Neural cell (in vitro differentiated cells): ENCODE data around the gene PRUNE2. TPM values are rescaled to one million over a fixed set of nuclear protein-coding genes. Genes with fewer than 3 reads are reported as not detected.

Source experiments
- H2AFZ ChIP-seq: fragments of 200-600, 300-800 bp; sonication (generic), shearing (Covaris generic); 2 replicates; pipeline ENCODE4 v1.6.0; 2014; ENCODE audit warnings: low read depth, mild to moderate bottlenecking, antibody characterized with exemption, low read length, moderate library complexity
- H3F3A ChIP-seq: fragments of 200-600 bp; shearing (Covaris generic); 2 replicates; pipeline ENCODE4 v1.6.1; 2016; ENCODE audit warnings: mild to moderate bottlenecking, moderate library complexity, mixed read lengths, antibody characterized with exemption, low read length; ENCODE audit not compliant: insufficient read depth, poor library complexity, severe bottlenecking
- H3K27ac ChIP-seq: fragments of 200-600, 300-800 bp; sonication (generic), shearing (Covaris generic); 2 replicates; pipeline ENCODE4 v1.5.1; 2014; ENCODE audit warnings: mild to moderate bottlenecking, low read length, moderate library complexity
- H3K27me3 ChIP-seq: fragments of 300-800, 200-600 bp; sonication (generic), shearing (Covaris generic); 2 replicates; pipeline ENCODE4 v1.6.0; 2014; ENCODE audit warnings: mild to moderate bottlenecking, low read depth, low read length, moderate library complexity; ENCODE audit not compliant: insufficient read depth
- H3K36me3 ChIP-seq: fragments of 300-800, 200-600 bp; sonication (generic), shearing (Covaris generic); 2 replicates; pipeline ENCODE4 v1.5.1; 2014; ENCODE audit warnings: mild to moderate bottlenecking, antibody characterized with exemption, low read length, moderate library complexity; ENCODE audit not compliant: insufficient read depth
- H3K4me2 ChIP-seq: fragments of 300-800, 200-600 bp; sonication (generic), shearing (Covaris generic); 2 replicates; pipeline ENCODE4 v1.6.0; 2014; ENCODE audit warnings: mild to moderate bottlenecking, low read length
- H3K4me3 ChIP-seq: fragments of 300-800, 200-600 bp; sonication (generic), shearing (Covaris generic); 2 replicates; pipeline ENCODE4 v1.5.1; 2014; ENCODE audit warnings: mild to moderate bottlenecking, low read length, moderate library complexity
- H3K79me2 ChIP-seq: fragments of 200-600 bp; shearing (Covaris generic); replicated peaks from 2 replicates; pipeline ENCODE4 v1.6.0; 2014; ENCODE audit warnings: mild to moderate bottlenecking, low read length, moderate library complexity; ENCODE audit not compliant: insufficient read depth
- H3K9ac ChIP-seq: fragments of 300-800, 200-600 bp; sonication (generic), shearing (Covaris generic); 2 replicates; pipeline ENCODE4 v1.6.1; 2016; ENCODE audit warnings: mild to moderate bottlenecking, low read length, mixed read lengths
- H3K9me2 ChIP-seq: fragments of 200-600 bp; shearing (Covaris generic); 2 replicates; pipeline ENCODE4 v1.6.1; 2016; ENCODE audit warnings: mild to moderate bottlenecking, low read length, mixed read lengths; ENCODE audit not compliant: insufficient read depth
- H3K9me3 ChIP-seq: fragments of 200-600, 300-800 bp; sonication (generic), shearing (Covaris generic); 2 replicates; pipeline ENCODE4 v1.6.1; 2016; ENCODE audit warnings: mild to moderate bottlenecking, mixed run types, low read length, moderate library complexity, mixed read lengths
- H4K20me1 ChIP-seq: fragments of 200-600 bp; shearing (Covaris generic); 2 replicates; pipeline ENCODE4 v1.6.1; 2016; ENCODE audit warnings: mild to moderate bottlenecking, mixed run types; ENCODE audit not compliant: insufficient read depth
- EP300 ChIP-seq: fragments of 450-650 bp; conservative IDR thresholded peaks from 2 replicates; pipeline ENCODE4 v1.6.1; 2014; ENCODE audit warnings: antibody characterized with exemption, mild to moderate bottlenecking, moderate library complexity; ENCODE audit not compliant: poor library complexity, severe bottlenecking
- EZH2 ChIP-seq: fragments of 200-600, 300-800 bp; shearing (Covaris generic), sonication (generic); IDR thresholded peaks from 2 replicates; pipeline ENCODE4 v1.6.1; 2014; ENCODE audit warnings: antibody characterized with exemption, low read length, borderline replicate concordance, mild to moderate bottlenecking; ENCODE audit not compliant: insufficient read depth, poor library complexity, severe bottlenecking
- MXI1 ChIP-seq: fragments of 450-650 bp; conservative IDR thresholded peaks from 2 replicates; pipeline ENCODE4 v1.6.1; 2014; ENCODE audit warnings: antibody characterized with exemption, mild to moderate bottlenecking; ENCODE audit not compliant: poor library complexity, severe bottlenecking
- POLR2AphosphoS5 ChIP-seq: IDR thresholded peaks from 2 replicates; pipeline ENCODE4 v1.6.1; 2012
- RAD21 ChIP-seq: fragments of 450-650 bp; conservative IDR thresholded peaks from 2 replicates; pipeline ENCODE4 v1.6.1; 2014; ENCODE audit warnings: antibody characterized with exemption, mild to moderate bottlenecking, moderate library complexity
- SMC3 ChIP-seq: fragments of 450-650 bp; conservative IDR thresholded peaks from 2 replicates; pipeline ENCODE4 v1.6.1; 2014; ENCODE audit warnings: antibody characterized with exemption, mild to moderate bottlenecking, moderate library complexity; ENCODE audit not compliant: poor library complexity
- TAF1 ChIP-seq: IDR thresholded peaks from 2 replicates; pipeline ENCODE4 v1.6.1; 2012; ENCODE audit warnings: low read depth
- polyA plus RNA-seq: library from polyadenylated mRNA; depleted of rRNA; stranded (reverse); fragments of >200 nt; gene quantifications from 2 replicates; pipeline ENCODE4 v1.2.3, GENCODE V29; 2014
- TF ChIP-seq, protein P1 (sequence below): IDR thresholded peaks from 2 replicates; pipeline ENCODE4 v1.6.1; 2012; ENCODE audit warnings: borderline replicate concordance
- TF ChIP-seq, protein P2 (sequence below): fragments of 450-650 bp; IDR thresholded peaks from 2 replicates; pipeline ENCODE4 v1.5.1; 2014; ENCODE audit warnings: antibody characterized with exemption, mild to moderate bottlenecking, moderate library complexity; ENCODE audit not compliant: poor library complexity, severe bottlenecking

Gene PRUNE2
- polyA plus RNA-seq, 1 donor from 2014 or later = 9.7 TPM

DNA sequence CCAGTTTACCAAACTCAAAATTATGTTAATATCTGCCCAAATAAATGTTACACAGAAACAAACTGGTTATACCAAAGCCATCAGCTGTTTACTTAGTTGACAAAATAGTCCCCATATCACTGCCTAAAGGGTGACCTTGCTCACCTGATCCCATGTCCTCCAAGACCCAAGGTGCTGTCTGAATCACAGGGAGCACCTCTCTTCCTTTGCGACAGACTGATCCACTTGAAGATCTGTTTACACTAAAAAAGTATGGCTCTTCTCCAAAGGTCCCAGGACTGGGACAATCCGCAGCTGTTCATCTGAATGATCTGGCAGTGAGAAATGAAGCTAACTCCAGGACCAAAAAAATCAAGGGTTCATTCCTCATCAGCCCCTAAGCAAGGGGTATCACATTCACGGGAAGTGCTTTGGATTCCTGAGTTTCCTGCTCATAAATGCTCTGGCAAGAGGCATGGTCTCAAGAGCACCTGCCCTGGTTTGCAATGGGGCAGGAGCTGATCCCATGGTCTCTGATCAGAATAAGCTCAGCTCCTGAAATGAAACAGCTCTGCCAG is 5.0 kb downstream of the PRUNE2 start:
- Histone ChIP-seq H3K4me3 (no peak overlapping the region), H3K27ac (no peak overlapping the region), H3K9me3 (no peaks in the 10 kb centered on the region), H3K9ac (no peak overlapping the region), H3F3A (no peaks in the 10 kb centered on the region), H3K27me3 (peaks cover 24% of the 10 kb centered on the region), H4K20me1 (no peaks in the 10 kb centered on the region), H3K9me2 (no peaks in the 10 kb centered on the region), H3K36me3 (no peaks in the 10 kb centered on the region), H3K4me2 (no peak overlapping the region), H2AFZ (no peak overlapping the region), H3K79me2 (no peaks in the 10 kb centered on the region)
- TF ChIP-seq TAF1 (no peak), SMC3 (no peak), MXI1 (no peak), EZH2 (no peak), EP300 (no peak), POLR2AphosphoS5 (no peak), RAD21 (no peak)
- TF ChIP-seq, protein P1, sequence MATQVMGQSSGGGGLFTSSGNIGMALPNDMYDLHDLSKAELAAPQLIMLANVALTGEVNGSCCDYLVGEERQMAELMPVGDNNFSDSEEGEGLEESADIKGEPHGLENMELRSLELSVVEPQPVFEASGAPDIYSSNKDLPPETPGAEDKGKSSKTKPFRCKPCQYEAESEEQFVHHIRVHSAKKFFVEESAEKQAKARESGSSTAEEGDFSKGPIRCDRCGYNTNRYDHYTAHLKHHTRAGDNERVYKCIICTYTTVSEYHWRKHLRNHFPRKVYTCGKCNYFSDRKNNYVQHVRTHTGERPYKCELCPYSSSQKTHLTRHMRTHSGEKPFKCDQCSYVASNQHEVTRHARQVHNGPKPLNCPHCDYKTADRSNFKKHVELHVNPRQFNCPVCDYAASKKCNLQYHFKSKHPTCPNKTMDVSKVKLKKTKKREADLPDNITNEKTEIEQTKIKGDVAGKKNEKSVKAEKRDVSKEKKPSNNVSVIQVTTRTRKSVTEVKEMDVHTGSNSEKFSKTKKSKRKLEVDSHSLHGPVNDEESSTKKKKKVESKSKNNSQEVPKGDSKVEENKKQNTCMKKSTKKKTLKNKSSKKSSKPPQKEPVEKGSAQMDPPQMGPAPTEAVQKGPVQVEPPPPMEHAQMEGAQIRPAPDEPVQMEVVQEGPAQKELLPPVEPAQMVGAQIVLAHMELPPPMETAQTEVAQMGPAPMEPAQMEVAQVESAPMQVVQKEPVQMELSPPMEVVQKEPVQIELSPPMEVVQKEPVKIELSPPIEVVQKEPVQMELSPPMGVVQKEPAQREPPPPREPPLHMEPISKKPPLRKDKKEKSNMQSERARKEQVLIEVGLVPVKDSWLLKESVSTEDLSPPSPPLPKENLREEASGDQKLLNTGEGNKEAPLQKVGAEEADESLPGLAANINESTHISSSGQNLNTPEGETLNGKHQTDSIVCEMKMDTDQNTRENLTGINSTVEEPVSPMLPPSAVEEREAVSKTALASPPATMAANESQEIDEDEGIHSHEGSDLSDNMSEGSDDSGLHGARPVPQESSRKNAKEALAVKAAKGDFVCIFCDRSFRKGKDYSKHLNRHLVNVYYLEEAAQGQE = no peak
- TF ChIP-seq, protein P2, sequence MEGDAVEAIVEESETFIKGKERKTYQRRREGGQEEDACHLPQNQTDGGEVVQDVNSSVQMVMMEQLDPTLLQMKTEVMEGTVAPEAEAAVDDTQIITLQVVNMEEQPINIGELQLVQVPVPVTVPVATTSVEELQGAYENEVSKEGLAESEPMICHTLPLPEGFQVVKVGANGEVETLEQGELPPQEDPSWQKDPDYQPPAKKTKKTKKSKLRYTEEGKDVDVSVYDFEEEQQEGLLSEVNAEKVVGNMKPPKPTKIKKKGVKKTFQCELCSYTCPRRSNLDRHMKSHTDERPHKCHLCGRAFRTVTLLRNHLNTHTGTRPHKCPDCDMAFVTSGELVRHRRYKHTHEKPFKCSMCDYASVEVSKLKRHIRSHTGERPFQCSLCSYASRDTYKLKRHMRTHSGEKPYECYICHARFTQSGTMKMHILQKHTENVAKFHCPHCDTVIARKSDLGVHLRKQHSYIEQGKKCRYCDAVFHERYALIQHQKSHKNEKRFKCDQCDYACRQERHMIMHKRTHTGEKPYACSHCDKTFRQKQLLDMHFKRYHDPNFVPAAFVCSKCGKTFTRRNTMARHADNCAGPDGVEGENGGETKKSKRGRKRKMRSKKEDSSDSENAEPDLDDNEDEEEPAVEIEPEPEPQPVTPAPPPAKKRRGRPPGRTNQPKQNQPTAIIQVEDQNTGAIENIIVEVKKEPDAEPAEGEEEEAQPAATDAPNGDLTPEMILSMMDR = no peak

DNA sequence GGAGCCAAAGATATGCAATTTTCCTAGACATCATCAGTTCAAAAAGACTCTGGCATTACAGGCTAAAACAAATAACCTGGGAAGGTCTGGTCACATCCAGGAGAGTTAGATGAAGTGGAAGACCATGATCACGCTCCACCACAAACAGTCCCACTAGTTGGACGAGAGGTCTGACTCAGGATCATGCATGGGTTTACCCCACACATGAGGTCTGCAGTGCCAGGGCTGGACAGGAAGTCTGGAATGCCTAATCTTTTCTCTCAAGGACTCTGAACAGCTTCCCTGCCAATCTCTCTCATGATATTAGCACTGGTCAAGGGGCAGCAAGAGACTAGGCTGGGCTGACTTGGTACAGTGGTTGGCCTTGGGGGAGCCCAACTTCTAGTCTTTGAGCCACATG is 7.1 kb downstream of the PRUNE2 start:
- Histone ChIP-seq H3K36me3 (no peaks in the 10 kb centered on the region), H3K27me3 (peaks cover 2% of the 10 kb centered on the region), H3K4me3 (no peak overlapping the region), H3K9me2 (no peaks in the 10 kb centered on the region), H3K9ac (no peak overlapping the region), H3F3A (no peaks in the 10 kb centered on the region), H3K27ac (no peak overlapping the region), H4K20me1 (no peaks in the 10 kb centered on the region), H3K4me2 (no peak overlapping the region), H3K79me2 (no peaks in the 10 kb centered on the region), H3K9me3 (no peaks in the 10 kb centered on the region), H2AFZ (no peak overlapping the region)
- TF ChIP-seq, protein P2 = no peak
- no peak for TF ChIP-seq EP300
- no peak for TF ChIP-seq TAF1
- TF ChIP-seq MXI1 = no peak
- TF ChIP-seq SMC3 = no peak
- TF ChIP-seq, protein P1 = no peak
- no peak for TF ChIP-seq RAD21
- TF ChIP-seq EZH2 = no peak
- no peak for TF ChIP-seq POLR2AphosphoS5
